ENCODE data around the gene PRR19.

Gene PRR19

DNA sequence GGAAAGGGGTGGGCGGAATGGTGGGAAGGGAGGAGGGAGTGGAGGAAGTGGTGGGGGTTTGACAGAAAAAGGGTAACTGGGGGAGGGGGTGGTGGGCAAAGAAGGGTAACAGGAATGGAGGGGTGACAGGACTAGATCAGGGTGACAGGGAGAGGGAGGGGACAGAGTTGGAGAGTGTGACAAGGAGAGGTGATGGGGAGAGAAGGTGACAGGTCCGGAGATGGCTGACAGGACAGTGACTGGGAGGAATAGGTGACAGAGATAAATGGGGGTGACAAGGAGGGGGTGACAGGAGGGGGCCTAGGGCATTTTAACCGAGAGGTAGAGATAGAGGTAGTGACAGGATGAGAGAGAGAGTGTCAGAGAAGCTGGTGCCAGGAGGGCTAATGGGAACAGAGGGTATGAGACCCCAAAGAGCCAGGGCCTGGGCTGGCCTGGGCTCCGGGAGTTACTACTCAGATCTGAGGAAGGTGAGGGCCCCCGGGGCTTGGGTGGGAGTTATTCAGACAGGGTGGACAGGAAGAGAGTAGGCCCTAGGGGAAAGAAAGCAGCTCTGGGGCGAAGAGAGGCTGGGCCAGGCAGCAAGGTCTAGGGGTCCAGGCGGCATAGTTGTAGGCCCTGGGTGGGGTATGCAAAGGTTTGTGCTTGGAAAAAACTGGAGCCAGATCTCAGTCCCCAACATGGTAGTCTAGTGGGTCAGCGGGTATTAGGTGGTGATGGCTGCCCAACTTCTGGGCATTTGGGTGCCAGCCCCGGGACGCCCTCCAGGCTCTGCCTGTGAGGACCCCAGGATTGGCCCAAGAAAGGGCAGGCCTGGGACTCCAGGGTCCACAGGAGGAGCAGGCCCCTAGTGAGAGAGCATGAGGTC lies 32.2 kb upstream of the PRR19 start:
- peak; percentile 75 for DNase-seq (ENCODE audit: low spot score)
- Histone ChIP-seq H3K27ac (peak overlapping the region; percentile 99), H3K4me3 (peak overlapping the region; percentile 78)
- TF ChIP-seq, protein P1, sequence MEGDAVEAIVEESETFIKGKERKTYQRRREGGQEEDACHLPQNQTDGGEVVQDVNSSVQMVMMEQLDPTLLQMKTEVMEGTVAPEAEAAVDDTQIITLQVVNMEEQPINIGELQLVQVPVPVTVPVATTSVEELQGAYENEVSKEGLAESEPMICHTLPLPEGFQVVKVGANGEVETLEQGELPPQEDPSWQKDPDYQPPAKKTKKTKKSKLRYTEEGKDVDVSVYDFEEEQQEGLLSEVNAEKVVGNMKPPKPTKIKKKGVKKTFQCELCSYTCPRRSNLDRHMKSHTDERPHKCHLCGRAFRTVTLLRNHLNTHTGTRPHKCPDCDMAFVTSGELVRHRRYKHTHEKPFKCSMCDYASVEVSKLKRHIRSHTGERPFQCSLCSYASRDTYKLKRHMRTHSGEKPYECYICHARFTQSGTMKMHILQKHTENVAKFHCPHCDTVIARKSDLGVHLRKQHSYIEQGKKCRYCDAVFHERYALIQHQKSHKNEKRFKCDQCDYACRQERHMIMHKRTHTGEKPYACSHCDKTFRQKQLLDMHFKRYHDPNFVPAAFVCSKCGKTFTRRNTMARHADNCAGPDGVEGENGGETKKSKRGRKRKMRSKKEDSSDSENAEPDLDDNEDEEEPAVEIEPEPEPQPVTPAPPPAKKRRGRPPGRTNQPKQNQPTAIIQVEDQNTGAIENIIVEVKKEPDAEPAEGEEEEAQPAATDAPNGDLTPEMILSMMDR (IDR thresholded peaks at IDR 0.05), result no peak

DNA sequence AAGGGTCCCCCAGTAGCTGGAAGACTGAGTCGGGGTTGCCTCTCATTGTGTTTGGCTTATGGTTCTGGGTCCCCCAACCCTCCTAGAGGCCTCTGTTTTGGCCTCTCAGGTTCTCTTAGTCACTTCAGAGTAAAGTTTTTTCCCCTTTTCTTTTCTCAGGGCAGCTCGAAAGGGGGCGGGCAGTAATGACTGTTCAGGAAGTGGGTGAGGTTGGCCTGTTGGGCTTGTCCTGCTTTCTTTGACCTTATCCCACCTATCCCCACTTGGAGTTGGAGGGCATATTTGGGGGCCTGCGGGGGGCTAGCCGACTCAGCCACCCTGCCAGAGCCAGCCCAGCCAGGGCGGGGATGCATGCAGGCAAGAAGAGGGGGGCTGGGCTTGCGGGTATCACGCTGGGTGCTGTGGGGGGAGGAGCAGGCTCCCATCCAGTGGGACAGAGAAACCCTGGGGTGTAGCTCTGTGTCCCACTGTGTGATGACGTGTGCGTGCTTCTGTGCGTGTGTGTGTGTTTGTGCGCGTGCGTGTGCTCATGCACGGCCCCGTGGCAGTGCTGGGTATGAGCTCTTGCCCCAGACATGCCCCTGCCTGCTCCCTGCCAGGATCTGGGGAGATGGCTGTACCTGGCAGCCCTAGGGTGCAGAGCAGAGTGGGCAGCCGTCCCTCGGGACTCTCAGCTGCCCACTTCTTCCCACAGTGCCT lies 31.4 kb upstream of the PRR19 start:
- TF ChIP-seq, protein P1 (IDR thresholded peaks at IDR 0.05), result no peak
- peak; percentile 89 for DNase-seq (ENCODE audit: low spot score)

DNA sequence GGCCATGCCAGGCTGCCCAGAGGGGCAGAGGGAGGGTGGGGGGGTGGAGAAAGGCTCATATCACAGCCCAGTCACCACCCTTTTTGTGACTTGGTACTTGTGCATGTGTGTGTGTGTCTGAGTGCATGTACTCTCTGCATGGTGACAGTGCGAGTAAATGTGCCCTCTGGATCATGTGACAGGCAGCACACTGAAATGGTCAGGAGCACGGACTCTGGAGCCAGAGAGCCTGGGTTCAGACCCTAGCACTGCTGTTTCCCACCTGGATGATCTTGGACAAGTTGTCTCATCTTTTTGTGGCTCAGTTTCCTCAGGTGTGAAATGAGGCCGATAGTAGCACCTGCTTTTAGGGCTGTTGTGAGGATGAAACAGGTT lies 30.9 kb upstream of the PRR19 start:
- no peak for DNase-seq (ENCODE audit: low spot score)
- Histone ChIP-seq H3K4me3 (peak overlapping the region; percentile 78), H3K27ac (peak overlapping the region; percentile 99)
- TF ChIP-seq, protein P1 (IDR thresholded peaks at IDR 0.05), result no peak

More for the DNA sequence above, 31.4 kb upstream of the PRR19 start:
- H3K4me3 ChIP-seq, result peak overlapping the region; percentile 78
- H3K27ac ChIP-seq, result peak overlapping the region; percentile 99

DNA sequence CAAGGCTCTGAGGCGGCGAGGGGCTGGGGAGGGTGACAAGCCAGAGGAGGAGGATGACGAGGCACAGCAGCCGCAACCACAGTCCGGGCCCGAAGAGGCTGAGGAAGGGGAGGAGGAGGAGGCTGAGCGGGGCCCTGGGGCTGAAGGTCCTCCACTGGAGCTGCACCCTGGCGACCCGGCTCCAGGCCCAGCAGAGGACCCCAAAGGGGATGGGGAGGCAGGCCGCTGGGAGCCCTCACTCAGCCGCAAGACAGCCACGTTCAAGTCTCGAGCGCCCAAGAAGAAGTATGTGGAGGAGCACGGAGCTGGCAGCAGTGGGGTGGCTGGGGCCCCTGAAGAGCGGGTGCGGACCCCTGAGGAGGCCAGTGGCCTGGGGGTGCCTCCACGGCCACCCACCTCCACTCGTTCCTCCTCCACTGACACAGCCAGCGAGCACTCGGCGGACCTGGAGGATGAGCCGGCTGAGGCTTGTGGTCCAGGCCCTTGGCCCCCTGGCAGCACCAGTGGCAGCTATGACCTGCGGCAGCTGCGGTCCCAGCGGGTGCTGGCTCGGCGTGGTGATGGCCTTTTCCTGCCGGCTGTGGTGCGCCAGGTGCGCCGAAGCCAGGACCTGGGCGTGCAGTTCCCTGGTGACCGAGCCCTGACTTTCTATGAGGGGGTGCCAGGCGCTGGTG lies 29.9 kb upstream of the PRR19 start:
- peak overlapping the region; percentile 99 for H3K27ac ChIP-seq
- DNase-seq (ENCODE audit: low spot score), result peak; percentile 72
- TF ChIP-seq, protein P1 (IDR thresholded peaks at IDR 0.05), result no peak

DNA sequence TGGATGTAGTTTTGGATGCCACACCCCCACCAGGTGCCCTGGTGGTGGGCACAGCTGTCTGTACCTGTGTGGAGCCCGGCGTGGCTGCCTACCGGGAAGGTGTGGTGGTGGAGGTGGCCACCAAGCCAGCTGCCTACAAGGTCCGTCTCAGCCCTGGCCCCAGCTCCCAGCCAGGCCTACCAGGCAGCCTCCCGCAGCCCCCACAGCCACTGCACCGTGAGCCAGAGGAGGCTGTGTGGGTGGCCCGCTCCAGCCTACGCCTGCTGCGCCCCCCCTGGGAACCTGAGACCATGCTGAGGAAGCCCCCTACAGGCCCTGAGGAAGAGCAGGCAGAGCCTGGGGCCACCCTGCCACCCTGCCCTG lies 29.4 kb upstream of the PRR19 start:
- Histone ChIP-seq H3K4me3 (no peak overlapping the region), H3K27ac (no peak overlapping the region)
- no peak for DNase-seq (ENCODE audit: low spot score)
- TF ChIP-seq, protein P1 (IDR thresholded peaks at IDR 0.05), result no peak

More for the DNA sequence above, 29.9 kb upstream of the PRR19 start:
- H3K4me3 ChIP-seq, result no peak overlapping the region

DNA sequence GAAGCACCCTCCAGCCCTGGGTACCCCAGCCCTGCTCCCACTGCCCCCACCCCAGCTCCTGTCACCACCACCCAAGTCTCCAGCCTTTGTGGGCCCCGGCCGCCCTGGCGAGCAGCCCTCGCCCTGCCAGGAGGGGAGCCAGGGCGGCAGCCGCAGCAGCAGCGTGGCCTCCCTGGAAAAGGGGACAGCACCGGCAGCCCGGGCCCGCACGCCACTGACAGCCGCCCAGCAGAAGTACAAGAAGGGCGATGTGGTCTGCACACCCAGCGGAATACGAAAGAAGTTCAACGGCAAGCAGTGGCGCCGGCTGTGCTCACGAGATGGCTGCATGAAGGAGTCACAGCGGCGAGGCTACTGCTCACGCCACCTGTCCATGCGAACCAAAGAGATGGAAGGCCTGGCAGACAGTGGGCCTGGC lies 28.9 kb upstream of the PRR19 start:
- H3K27ac ChIP-seq, result no peak overlapping the region
- DNase-seq (ENCODE audit: low spot score), result peak; percentile 65
- TF ChIP-seq, protein P1 (IDR thresholded peaks at IDR 0.05), result no peak
- H3K4me3 ChIP-seq, result no peak overlapping the region

All from coronary artery (tissue), 2 donors.